BE2C (cell line): ENCODE data around the gene MEIS1.
A peak's percentile ranks its signal among the peaks of the same experiment; 100 is the strongest.

Experiments used
- DNase-seq: peaks from one replicate; pipeline ENCODE4 v3.0.0-alpha.2; 2020
- H3K27me3 ChIP-seq: fragments of 250-450 bp; sonication (Bioruptor Pico); 2 replicates; pipeline ENCODE4 v1.5.1; 2020; ENCODE audit warnings: mild to moderate bottlenecking
- H3K36me3 ChIP-seq: fragments of 250-450 bp; sonication (Bioruptor Pico); 2 replicates; pipeline ENCODE4 v1.5.1; 2020; ENCODE audit warnings: mild to moderate bottlenecking
- H3K4me1 ChIP-seq: fragments of 250-450 bp; sonication (Bioruptor Pico); 2 replicates; pipeline ENCODE4 v1.5.1; 2020
- H3K4me3 ChIP-seq: 2 replicates; pipeline ENCODE4 v1.5.1; 2011; ENCODE audit warnings: low read depth, low read length
- H3K9me3 ChIP-seq: fragments of 250-450 bp; sonication (Bioruptor Pico); 2 replicates; pipeline ENCODE4 v1.5.1; 2020
- CTCF ChIP-seq: IDR thresholded peaks from 2 replicates; pipeline ENCODE4 v1.5.1; 2012; ENCODE audit warnings: mild to moderate bottlenecking, low read depth, low read length

The MEIS1 gene

GRCh38 chr2:66528974-66529724 is 94.2 kb downstream of the MEIS1 start:
- no peak for DNase-seq
- TF ChIP-seq CTCF, result no peak
- Histone ChIP-seq H3K4me3 (no peak overlapping the region), H3K4me1 (no peaks in the 10 kb centered on the region; the same call in 1 of the 2 replicates), H3K36me3 (no peaks in the 10 kb centered on the region), H3K9me3 (no peaks in the 10 kb centered on the region), H3K27me3 (no peaks in the 10 kb centered on the region)

- Histone ChIP-seq H3K4me3 (no peak overlapping the region), H3K27me3 (no peaks in the 10 kb centered on the region), H3K4me1 (no peaks in the 10 kb centered on the region; the same call in 1 of the 2 replicates), H3K36me3 (no peaks in the 10 kb centered on the region), H3K9me3 (no peaks in the 10 kb centered on the region)
- DNase-seq, result no peak
- no peak for TF ChIP-seq CTCF
Measured at GRCh38 chr2:66530651-66531050, 95.7 kb downstream of the MEIS1 start.

GRCh38 chr2:66531155-66531554 is 96.2 kb downstream of the MEIS1 start:
- Histone ChIP-seq H3K36me3 (no peaks in the 10 kb centered on the region), H3K4me1 (no peaks in the 10 kb centered on the region; the same call in 1 of the 2 replicates), H3K9me3 (no peaks in the 10 kb centered on the region), H3K27me3 (no peaks in the 10 kb centered on the region), H3K4me3 (no peak overlapping the region)
- DNase-seq, result no peak
- no peak for TF ChIP-seq CTCF

- no peaks in the 10 kb centered on the region for H3K36me3 ChIP-seq
- no peaks in the 10 kb centered on the region for H3K9me3 ChIP-seq
- peak; percentile 45 for DNase-seq
- no peak for TF ChIP-seq CTCF
- no peaks in the 10 kb centered on the region for H3K27me3 ChIP-seq
- H3K4me3 ChIP-seq, result no peak overlapping the region
- no peaks in the 10 kb centered on the region; the same call in 1 of the 2 replicates for H3K4me1 ChIP-seq
Measured at GRCh38 chr2:66531567-66531966, 96.6 kb downstream of the MEIS1 start.

GRCh38 chr2:66532972-66533868 is 98.3 kb downstream of the MEIS1 start:
- no peak for TF ChIP-seq CTCF
- DNase-seq, result no peak

More at GRCh38 chr2:66532972-66533868, 98.3 kb downstream of the MEIS1 start:
- no peaks in the 10 kb centered on the region for H3K9me3 ChIP-seq
- no peaks in the 10 kb centered on the region for H3K36me3 ChIP-seq
- no peak overlapping the region for H3K4me3 ChIP-seq
- no peaks in the 10 kb centered on the region; the same call in 1 of the 2 replicates for H3K4me1 ChIP-seq
- no peaks in the 10 kb centered on the region for H3K27me3 ChIP-seq
